Adrenal gland (tissue), 12 donors: ENCODE data around the gene NOL4L. TPM values are rescaled to one million over a fixed set of nuclear protein-coding genes. Genes with fewer than 3 reads are reported as not detected.
"Not testable (repeated sequence)": the region's sequence is repeated elsewhere in the genome, so short reads cannot be mapped to it uniquely, and the experiment has no call there.

Experiments used
- DNase-seq, 7 donors: peaks; one replicate each; pipeline ENCODE4 v3.0.0-alpha.2; 2019 to 2020
- H3K27ac ChIP-seq, 5 donors: fragments of 200-600 bp; sonication (generic) in 4 of 5; 1 replicate in 3 of 5; 2 replicates in 2 of 5; pipeline versions ENCODE4 v1.5.1 to v1.8.0; 2016 to 2020; ENCODE audit warnings: mild to moderate bottlenecking in 1 of 5
- H3K27me3 ChIP-seq: fragments of 200-600 bp; 2 replicates; pipeline ENCODE4 v1.8.0; 2021
- H3K36me3 ChIP-seq, 2 donors: fragments of 200-600 bp; replicated peaks in 1 of 2; 1 replicate in 1 of 2; 2 replicates in 1 of 2; pipeline versions ENCODE4 v1.5.1 to v1.8.0; 2018 to 2022
- H3K4me1 ChIP-seq, 2 donors: fragments of 200-600 bp; replicated peaks in 1 of 2; 1 replicate in 1 of 2; 2 replicates in 1 of 2; pipeline versions ENCODE4 v1.5.1 to v1.8.0; 2018 to 2021
- H3K4me3 ChIP-seq, 4 donors: fragments of 200-600 bp; sonication (generic) in 3 of 4; one replicate each; pipeline ENCODE4 v1.5.1; 2016 to 2018
- H3K9me3 ChIP-seq, 3 donors: fragments of 200-600 bp; sonication (generic) in 1 of 3; replicated peaks in 1 of 3; 1 replicate in 2 of 3; 2 replicates in 1 of 3; pipeline versions ENCODE4 v1.5.1 to v1.8.0; 2016 to 2021
- POLR2A ChIP-seq, 2 donors: fragments of 450-650 bp; IDR thresholded peaks; one replicate each; pipeline ENCODE4 v1.6.1; 2017; ENCODE audit warnings: antibody characterized with exemption in 2 of 2, mild to moderate bottlenecking in 2 of 2, moderate library complexity in 1 of 2
- WGBS, 4 donors: extraction: QIAGEN DNeasy Blood & Tissue Kit in 2 of 4; methylation state at CpG; one replicate each; pipeline versions ENCODE4 v1.1.5 to v1.1.7; 2013 to 2017; 5-methylcytosine and 5-hydroxymethylcytosine counted together
- intact Hi-C, 2 donors: fragments of 100-400 bp; cut with DNase I; formaldehyde crosslinking; loops; one replicate each; pipeline versions ENCODE4 v1.14.1 to v1.15.0; 2022 to 2023
- polyA plus RNA-seq, 3 donors: library from polyadenylated mRNA; stranded (reverse); fragments of 200-250 nt in 2 of 3; fragments of 350-450 nt in 1 of 3; fragmentation: Illumina TruSeq in 1 of 3; extraction: RNeasy Lipid Tissue Mini Kit (QIAGEN cat#74804) in 1 of 3; gene quantifications; one replicate each; pipeline ENCODE4 v1.2.3, GENCODE V29; 2013 to 2014
- total RNA-seq, 9 donors: library from RNA; depleted of rRNA in 4 of 9; stranded (reverse); fragments of >200 nt in 4 of 9; fragments of 120-200 nt in 1 of 9; fragmentation: NEBNext Ultra II Directional in 1 of 9; extraction: Animal tissue kit (Norgen Biotek cat#: 25700) in 1 of 9; gene quantifications; one replicate each; pipeline versions ENCODE4 v1.1.0 to v1.2.4, GENCODE V29; 2013 to 2023
- TF ChIP-seq, protein P1 (sequence below), 6 experiments: fragments of 450-650 bp in 4 of 6; fragments of 200-600 bp in 2 of 6; sonication (generic) in 1 of 6; IDR thresholded peaks; 1 replicate in 5 of 6; 2 replicates in 1 of 6; pipeline versions ENCODE4 v1.5.1 to v1.8.0; 2016 to 2021; ENCODE audit warnings: antibody characterized with exemption in 6 of 6, mild to moderate bottlenecking in 2 of 6, moderate library complexity in 1 of 6
- donor health status: healthy with polysubstance abuse.
- donor health status: Bipolar disorder and iron deficiency.
- donor health status: DM: yes; HTN: yes; CAD: no.
- donor health status: DM: no; HTN: no; CAD: no.
- donor health status: DM: no; HTN: no; CAD: no.
- donor health status: DM: yes; HTN: yes; CAD: no.

The NOL4L gene
- total and polyA plus RNA-seq, 12 donors: 6.4 to 30.4 (median 15.7) TPM

DNA sequence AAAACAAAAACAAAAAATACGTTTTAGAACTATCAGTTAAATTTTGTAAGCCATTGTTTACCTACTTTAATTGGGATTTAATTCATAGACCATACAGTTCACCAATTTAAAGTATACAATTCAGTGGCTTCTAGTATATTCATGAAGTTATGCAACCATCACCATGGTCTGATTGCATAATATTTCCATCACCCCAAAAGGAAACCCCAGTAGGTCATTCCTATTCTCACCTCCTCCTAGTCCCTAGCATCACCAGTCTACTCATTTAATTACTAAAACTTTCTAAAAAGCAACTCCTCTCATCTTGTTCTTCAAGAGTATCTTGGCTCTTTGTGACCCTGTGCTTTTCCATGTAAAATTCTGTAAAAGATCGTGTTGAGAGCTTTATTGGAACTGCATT lies 166.8 kb downstream of the NOL4L start:
- TF ChIP-seq, protein P1, sequence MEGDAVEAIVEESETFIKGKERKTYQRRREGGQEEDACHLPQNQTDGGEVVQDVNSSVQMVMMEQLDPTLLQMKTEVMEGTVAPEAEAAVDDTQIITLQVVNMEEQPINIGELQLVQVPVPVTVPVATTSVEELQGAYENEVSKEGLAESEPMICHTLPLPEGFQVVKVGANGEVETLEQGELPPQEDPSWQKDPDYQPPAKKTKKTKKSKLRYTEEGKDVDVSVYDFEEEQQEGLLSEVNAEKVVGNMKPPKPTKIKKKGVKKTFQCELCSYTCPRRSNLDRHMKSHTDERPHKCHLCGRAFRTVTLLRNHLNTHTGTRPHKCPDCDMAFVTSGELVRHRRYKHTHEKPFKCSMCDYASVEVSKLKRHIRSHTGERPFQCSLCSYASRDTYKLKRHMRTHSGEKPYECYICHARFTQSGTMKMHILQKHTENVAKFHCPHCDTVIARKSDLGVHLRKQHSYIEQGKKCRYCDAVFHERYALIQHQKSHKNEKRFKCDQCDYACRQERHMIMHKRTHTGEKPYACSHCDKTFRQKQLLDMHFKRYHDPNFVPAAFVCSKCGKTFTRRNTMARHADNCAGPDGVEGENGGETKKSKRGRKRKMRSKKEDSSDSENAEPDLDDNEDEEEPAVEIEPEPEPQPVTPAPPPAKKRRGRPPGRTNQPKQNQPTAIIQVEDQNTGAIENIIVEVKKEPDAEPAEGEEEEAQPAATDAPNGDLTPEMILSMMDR (IDR thresholded peaks at IDR 0.05): no peak
- no peak for TF ChIP-seq POLR2A (IDR thresholded peaks at IDR 0.05)
- Histone ChIP-seq H3K27ac (no peak overlapping the region), H3K9me3 (no peaks in the 10 kb centered on the region), H3K27me3 (no peaks in the 10 kb centered on the region), H3K4me1 (no peaks in the 10 kb centered on the region), H3K4me3 (no peak overlapping the region), H3K36me3 (no peaks in the 10 kb centered on the region)
- intact Hi-C loops: no loop called here
- WGBS, 4 donors: 89 to 96% (median 91%) methylated on average over 2 of the region's 2 CpGs
- DNase-seq: no peak

DNA sequence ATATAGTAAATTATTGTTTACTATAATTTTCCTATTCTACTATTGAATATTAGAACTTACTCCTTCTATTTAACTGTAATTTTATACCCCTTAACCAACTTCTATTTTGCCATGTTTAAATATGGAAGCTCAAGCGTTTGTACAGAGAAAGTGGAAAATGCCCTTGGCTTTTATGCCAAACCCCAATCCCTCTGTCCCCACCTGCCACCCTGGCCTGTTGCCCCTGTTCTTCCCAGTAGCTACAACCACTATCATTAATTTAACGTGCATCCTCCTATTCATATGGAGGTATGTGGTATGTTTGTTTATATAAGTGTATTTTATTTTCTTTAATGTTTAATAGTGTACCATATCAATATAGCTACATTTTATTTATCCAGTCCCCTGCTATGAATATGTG lies 168.9 kb downstream of the NOL4L start:
- DNase-seq: no peak
- no peak overlapping the region for H3K4me3 ChIP-seq
- H3K4me1 ChIP-seq: no peaks in the 10 kb centered on the region
- H3K36me3 ChIP-seq: no peaks in the 10 kb centered on the region
- intact Hi-C loops: no loop called here
- no peaks in the 10 kb centered on the region for H3K27me3 ChIP-seq
- WGBS, 4 donors: 76 to 83% (median 80%) methylated on average over 2 of the region's 2 CpGs
- H3K27ac ChIP-seq: no peak overlapping the region
- H3K9me3 ChIP-seq: no peaks in the 10 kb centered on the region
- TF ChIP-seq, protein P1 (IDR thresholded peaks at IDR 0.05): no peak
- no peak for TF ChIP-seq POLR2A (IDR thresholded peaks at IDR 0.05)

DNA sequence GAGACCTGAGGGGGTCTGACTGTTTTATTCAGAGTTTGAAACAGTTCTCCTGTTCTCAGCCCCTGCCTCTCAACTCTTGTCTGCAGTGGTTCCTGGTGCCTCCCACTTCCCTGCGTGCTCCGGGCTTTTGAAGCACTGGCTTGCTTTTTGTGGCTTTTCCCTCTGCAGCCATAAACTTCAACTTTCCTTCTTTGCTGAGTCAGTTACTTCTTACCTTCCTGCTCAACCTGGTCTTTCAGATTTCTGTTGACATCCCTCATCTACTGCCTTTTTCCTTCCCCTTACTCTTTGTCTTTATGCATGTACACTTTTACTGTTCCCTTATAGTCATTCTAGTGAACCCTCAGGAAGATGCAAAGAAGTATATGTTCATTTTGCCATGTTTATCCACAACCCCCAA lies 169.6 kb downstream of the NOL4L start:
- H3K27ac ChIP-seq: no peak overlapping the region
- DNase-seq: no peak
- no peaks in the 10 kb centered on the region for H3K27me3 ChIP-seq
- no peaks in the 10 kb centered on the region for H3K9me3 ChIP-seq
- H3K4me3 ChIP-seq: no peak overlapping the region
- intact Hi-C loops: no loop called here
- H3K36me3 ChIP-seq: no peaks in the 10 kb centered on the region
- no peaks in the 10 kb centered on the region for H3K4me1 ChIP-seq
- WGBS, 4 donors: 26 to 63% (median 56%) methylated on average over 2 of the region's 2 CpGs
- TF ChIP-seq, protein P1 (IDR thresholded peaks at IDR 0.05): no peak
- TF ChIP-seq POLR2A (IDR thresholded peaks at IDR 0.05): no peak

DNA sequence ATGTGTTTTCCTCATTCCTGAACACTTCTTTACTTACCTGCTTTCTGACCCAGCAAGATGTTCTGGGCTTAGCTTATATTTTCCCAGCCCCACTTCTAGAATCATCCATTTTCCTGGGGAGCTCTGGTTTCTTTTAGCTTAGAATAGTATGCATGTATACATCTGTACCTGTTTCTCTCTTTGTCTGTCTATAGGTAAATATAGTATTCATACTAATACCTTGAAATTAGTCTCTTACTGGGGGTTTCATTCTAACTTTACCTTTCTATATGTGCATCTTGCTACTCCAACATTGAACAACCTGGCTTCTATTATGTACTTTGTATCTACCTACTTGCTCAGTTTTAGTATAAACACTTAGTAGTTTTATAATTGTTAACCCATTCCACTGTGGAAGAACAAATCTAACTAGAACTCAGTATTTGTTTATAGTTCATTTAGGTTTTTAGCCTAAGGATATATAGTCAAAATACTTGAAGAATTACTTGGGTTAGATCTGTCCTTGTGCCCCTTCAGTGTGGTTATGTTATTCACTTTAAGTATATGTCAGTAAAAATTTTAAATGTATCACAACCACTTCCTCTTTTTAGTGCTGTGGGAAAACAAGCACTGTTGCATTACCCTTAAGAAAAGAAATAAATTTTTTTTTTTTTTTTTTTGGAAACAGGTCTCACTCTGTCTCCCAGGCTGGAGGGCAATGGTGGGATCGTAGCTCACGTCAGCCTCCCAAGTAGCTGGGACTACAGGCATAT lies 173.0 kb downstream of the NOL4L start:
- no peak for DNase-seq
- H3K36me3 ChIP-seq: no peaks in the 10 kb centered on the region
- no peaks in the 10 kb centered on the region for H3K9me3 ChIP-seq
- intact Hi-C loops: no loop called here
- H3K4me1 ChIP-seq: no peaks in the 10 kb centered on the region
- no peak for TF ChIP-seq POLR2A (IDR thresholded peaks at IDR 0.05)
- TF ChIP-seq, protein P1 (IDR thresholded peaks at IDR 0.05): no peak
- no peak overlapping the region for H3K4me3 ChIP-seq
- no peak overlapping the region for H3K27ac ChIP-seq
- 74 to 82% (median 80%) methylated on average over 2 of the region's 2 CpGs for WGBS, 4 donors
- no peaks in the 10 kb centered on the region for H3K27me3 ChIP-seq

GRCh38 chr20:32407131-32407750 lies 177.9 kb downstream of the NOL4L start:
- H3K4me3 ChIP-seq, H3K27me3 ChIP-seq, intact Hi-C loops, H3K27ac ChIP-seq, H3K36me3 ChIP-seq, H3K4me1 ChIP-seq, H3K9me3 ChIP-seq, DNase-seq: not testable (repeated sequence)
- WGBS, 4 donors: 91 to 94% (median 93%) methylated on average over 9 of the region's 9 CpGs
